ENCODE results near the gene TFAP2C.

Gene TFAP2C

GRCh38 chr20:56628873-56629463, at the start of gene TFAP2C:
Gene TFAP2C, plus strand, starts transcription at chr20:56629306. Its CDS starts 239 bp downstream, at chr20:56629545.
- Histone ChIP-seq H3K4me1 (ENCODE audit: control insufficient read depth, insufficient read depth, low read length) (peaks cover 37% of the 10 kb centered on the region), H3K9ac (ENCODE audit: low read length) (peak within 1 kb of the TSS; percentile 90), H3K4me3 (ENCODE audit: low read depth, low read length) (peak within 1 kb of the TSS; percentile 95), H3K27me3 (ENCODE audit: control insufficient read depth, insufficient read depth, low read length) (peaks cover 76% of the 10 kb centered on the region), H3K9me3 (ENCODE audit: control insufficient read depth, insufficient read depth, low read depth, low read length) (no peaks in the 10 kb centered on the region), H3K36me3 (ENCODE audit: control insufficient read depth, insufficient read depth, low read length) (peaks cover 20% of the 10 kb centered on the region), H3K27ac (ENCODE audit: low read depth, low read length) (peak within 1 kb of the TSS; percentile 89; the same call in 1 of the 2 replicates)

DNA sequence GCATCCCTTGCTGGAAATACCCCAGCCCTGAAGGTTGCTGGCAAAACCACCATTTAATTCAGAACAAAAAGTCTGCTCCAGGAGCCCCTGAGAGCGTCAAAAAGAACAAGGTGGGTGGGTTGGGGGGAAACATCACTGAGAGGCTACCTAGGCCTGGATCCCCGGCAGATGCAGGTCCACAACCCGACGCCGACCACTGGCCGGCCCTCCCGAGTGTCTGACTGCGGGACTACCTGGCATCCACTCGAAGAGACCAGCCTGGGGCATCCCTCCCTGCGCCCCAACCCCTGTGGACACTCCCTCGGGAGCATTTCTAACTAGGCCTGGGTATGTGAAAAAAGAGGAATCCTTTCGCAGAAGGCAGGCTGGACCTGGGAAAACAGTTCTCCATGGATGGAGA, 48.9 kb upstream of the TFAP2C start:
- Histone ChIP-seq H3K27me3 (ENCODE audit: control insufficient read depth, insufficient read depth, low read length) (no peaks in the 10 kb centered on the region), H3K27ac (ENCODE audit: low read depth, low read length) (no peak overlapping the region), H3K9ac (ENCODE audit: low read length) (no peak overlapping the region), H3K36me3 (ENCODE audit: control insufficient read depth, insufficient read depth, low read length) (no peaks in the 10 kb centered on the region), H3K4me1 (ENCODE audit: control insufficient read depth, insufficient read depth, low read length) (peaks cover 17% of the 10 kb centered on the region), H3K9me3 (ENCODE audit: control insufficient read depth, insufficient read depth, low read depth, low read length) (no peaks in the 10 kb centered on the region), H3K4me3 (ENCODE audit: low read depth, low read length) (no peak overlapping the region)

GRCh38 chr20:56581701-56582100, 47.4 kb upstream of the TFAP2C start:
- Histone ChIP-seq H3K9me3 (ENCODE audit: control insufficient read depth, insufficient read depth, low read depth, low read length) (no peaks in the 10 kb centered on the region), H3K27me3 (ENCODE audit: control insufficient read depth, insufficient read depth, low read length) (no peaks in the 10 kb centered on the region), H3K4me3 (ENCODE audit: low read depth, low read length) (no peak overlapping the region), H3K9ac (ENCODE audit: low read length) (no peak overlapping the region), H3K36me3 (ENCODE audit: control insufficient read depth, insufficient read depth, low read length) (no peaks in the 10 kb centered on the region), H3K27ac (ENCODE audit: low read depth, low read length) (no peak overlapping the region), H3K4me1 (ENCODE audit: control insufficient read depth, insufficient read depth, low read length) (peaks cover 17% of the 10 kb centered on the region)

DNA sequence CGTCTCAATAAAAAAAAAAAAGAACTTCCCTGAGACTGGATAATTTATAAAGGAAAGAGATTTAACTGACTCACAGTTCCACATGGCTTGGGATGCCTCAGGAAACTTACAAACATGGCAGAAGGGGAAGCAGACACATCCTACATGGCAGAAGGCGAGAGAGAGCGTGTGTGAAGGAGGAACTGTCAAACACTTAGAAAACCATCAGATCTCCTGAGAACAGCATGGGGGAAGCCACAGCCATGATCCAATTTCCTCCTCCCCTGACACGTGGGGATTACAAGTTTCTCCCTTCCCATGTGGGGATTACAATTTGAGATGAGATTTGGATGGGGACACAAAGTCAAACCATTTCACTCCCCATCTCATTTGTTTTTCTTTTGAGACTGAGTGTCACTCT, 46.6 kb upstream of the TFAP2C start:
- H3K4me1 ChIP-seq (ENCODE audit: control insufficient read depth, insufficient read depth, low read length) = peaks cover 17% of the 10 kb centered on the region
- no peaks in the 10 kb centered on the region for H3K9me3 ChIP-seq (ENCODE audit: control insufficient read depth, insufficient read depth, low read depth, low read length)
- no peak overlapping the region for H3K27ac ChIP-seq (ENCODE audit: low read depth, low read length)
- H3K36me3 ChIP-seq (ENCODE audit: control insufficient read depth, insufficient read depth, low read length) = no peaks in the 10 kb centered on the region
- H3K27me3 ChIP-seq (ENCODE audit: control insufficient read depth, insufficient read depth, low read length) = no peaks in the 10 kb centered on the region
- no peak overlapping the region for H3K4me3 ChIP-seq (ENCODE audit: low read depth, low read length)
- no peak overlapping the region for H3K9ac ChIP-seq (ENCODE audit: low read length)

DNA sequence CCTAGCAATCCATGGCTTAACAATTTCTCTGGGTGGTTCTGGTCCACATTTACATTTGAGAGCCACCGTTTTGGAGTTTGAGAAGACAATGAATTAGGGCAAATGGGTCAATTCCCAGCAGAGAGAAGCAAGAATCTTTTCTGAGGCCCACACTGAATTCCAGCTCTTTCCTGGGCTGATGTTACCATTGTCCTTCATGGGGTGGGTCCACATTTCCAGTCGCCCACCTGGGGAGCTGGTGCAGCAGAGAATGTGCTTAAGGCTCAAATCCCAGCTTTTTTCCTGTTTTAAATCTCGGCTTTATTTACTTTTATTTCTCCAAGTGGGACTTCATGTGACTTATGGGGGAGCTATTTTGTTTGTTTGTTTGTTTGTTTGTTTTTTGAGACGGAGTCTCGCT, 44.2 kb upstream of the TFAP2C start:
- Histone ChIP-seq H3K27me3 (ENCODE audit: control insufficient read depth, insufficient read depth, low read length) (no peaks in the 10 kb centered on the region), H3K27ac (ENCODE audit: low read depth, low read length) (no peak overlapping the region), H3K9me3 (ENCODE audit: control insufficient read depth, insufficient read depth, low read depth, low read length) (no peaks in the 10 kb centered on the region), H3K9ac (ENCODE audit: low read length) (no peak overlapping the region), H3K4me1 (ENCODE audit: control insufficient read depth, insufficient read depth, low read length) (peaks cover 8% of the 10 kb centered on the region; the same call in 1 of the 2 replicates), H3K4me3 (ENCODE audit: low read depth, low read length) (no peak overlapping the region), H3K36me3 (ENCODE audit: control insufficient read depth, insufficient read depth, low read length) (no peaks in the 10 kb centered on the region)

DNA sequence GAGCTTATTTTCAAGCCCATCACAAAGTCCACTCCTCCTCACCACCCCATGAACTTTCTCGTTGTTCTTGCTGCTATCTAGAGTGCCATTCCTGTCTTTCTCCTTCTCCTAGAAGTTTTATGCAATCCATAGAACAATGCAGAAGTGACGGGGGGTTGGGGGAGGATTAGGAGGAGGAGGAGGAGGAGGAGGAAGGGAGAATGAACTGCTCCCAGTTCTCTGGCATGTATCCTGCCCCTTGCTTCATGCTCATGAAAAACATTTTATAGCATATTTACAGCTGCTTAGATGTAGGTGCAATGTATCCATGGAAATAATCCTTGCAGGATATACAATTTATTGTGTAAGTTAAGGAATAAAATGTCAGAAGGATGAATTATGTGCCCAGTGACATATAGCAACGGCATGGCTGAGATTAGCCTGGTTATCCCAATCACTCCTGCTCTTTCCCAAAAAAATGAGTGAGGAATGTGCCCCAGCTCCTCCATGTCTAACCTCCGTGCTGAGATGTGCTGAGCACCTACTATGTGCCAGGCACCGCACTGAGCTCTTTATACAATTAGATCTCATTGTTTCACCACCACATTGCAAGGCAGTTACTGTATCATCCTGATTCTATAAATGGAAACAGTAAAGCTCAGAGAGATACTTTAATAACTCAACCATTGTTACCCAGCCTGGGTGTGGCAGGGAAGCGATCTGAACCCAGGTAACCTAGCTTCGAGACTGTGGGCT, 41.6 kb upstream of the TFAP2C start:
- Histone ChIP-seq H3K9ac (ENCODE audit: low read length) (no peak overlapping the region), H3K36me3 (ENCODE audit: control insufficient read depth, insufficient read depth, low read length) (no peaks in the 10 kb centered on the region), H3K27me3 (ENCODE audit: control insufficient read depth, insufficient read depth, low read length) (no peaks in the 10 kb centered on the region), H3K9me3 (ENCODE audit: control insufficient read depth, insufficient read depth, low read depth, low read length) (no peaks in the 10 kb centered on the region), H3K4me1 (ENCODE audit: control insufficient read depth, insufficient read depth, low read length) (peaks cover 14% of the 10 kb centered on the region), H3K27ac (ENCODE audit: low read depth, low read length) (no peak overlapping the region), H3K4me3 (ENCODE audit: low read depth, low read length) (no peak overlapping the region)

- Histone ChIP-seq H3K27me3 (ENCODE audit: control insufficient read depth, insufficient read depth, low read length) (no peaks in the 10 kb centered on the region), H3K9ac (ENCODE audit: low read length) (no peak overlapping the region), H3K4me3 (ENCODE audit: low read depth, low read length) (no peak overlapping the region), H3K27ac (ENCODE audit: low read depth, low read length) (no peak overlapping the region), H3K36me3 (ENCODE audit: control insufficient read depth, insufficient read depth, low read length) (no peaks in the 10 kb centered on the region), H3K4me1 (ENCODE audit: control insufficient read depth, insufficient read depth, low read length) (peaks cover 17% of the 10 kb centered on the region), H3K9me3 (ENCODE audit: control insufficient read depth, insufficient read depth, low read depth, low read length) (no peaks in the 10 kb centered on the region)
Observed at GRCh38 chr20:56588996-56589395, 40.1 kb upstream of the TFAP2C start.

DNA sequence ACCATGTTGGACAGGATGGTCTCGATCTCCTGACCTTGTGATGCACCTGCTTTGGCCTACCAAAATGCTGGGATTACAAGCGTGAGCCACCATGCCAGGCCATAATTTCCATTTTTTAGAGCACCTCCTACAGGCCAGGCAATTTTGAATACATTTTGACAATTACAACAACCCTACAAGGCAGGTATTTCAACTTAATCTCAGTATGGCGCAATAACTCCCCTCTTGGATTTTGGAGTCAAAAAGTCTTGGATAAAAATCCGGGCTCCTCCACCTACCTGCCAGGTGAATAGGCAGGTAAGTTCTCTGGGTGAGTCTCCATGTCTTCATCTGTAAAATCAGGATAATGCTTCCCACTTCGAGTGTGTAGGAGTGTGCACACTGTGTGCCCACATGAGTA, 39.5 kb upstream of the TFAP2C start:
- Histone ChIP-seq H3K27ac (ENCODE audit: low read depth, low read length) (no peak overlapping the region), H3K4me1 (ENCODE audit: control insufficient read depth, insufficient read depth, low read length) (peaks cover 14% of the 10 kb centered on the region), H3K4me3 (ENCODE audit: low read depth, low read length) (no peak overlapping the region), H3K9ac (ENCODE audit: low read length) (no peak overlapping the region), H3K36me3 (ENCODE audit: control insufficient read depth, insufficient read depth, low read length) (no peaks in the 10 kb centered on the region), H3K9me3 (ENCODE audit: control insufficient read depth, insufficient read depth, low read depth, low read length) (no peaks in the 10 kb centered on the region), H3K27me3 (ENCODE audit: control insufficient read depth, insufficient read depth, low read length) (no peaks in the 10 kb centered on the region)

- H3K4me3 ChIP-seq (ENCODE audit: low read depth, low read length) = no peak overlapping the region
- H3K36me3 ChIP-seq (ENCODE audit: control insufficient read depth, insufficient read depth, low read length) = no peaks in the 10 kb centered on the region
- no peaks in the 10 kb centered on the region for H3K9me3 ChIP-seq (ENCODE audit: control insufficient read depth, insufficient read depth, low read depth, low read length)
- no peak overlapping the region for H3K27ac ChIP-seq (ENCODE audit: low read depth, low read length)
- H3K27me3 ChIP-seq (ENCODE audit: control insufficient read depth, insufficient read depth, low read length) = no peaks in the 10 kb centered on the region
- no peak overlapping the region for H3K9ac ChIP-seq (ENCODE audit: low read length)
- peaks cover 9% of the 10 kb centered on the region for H3K4me1 ChIP-seq (ENCODE audit: control insufficient read depth, insufficient read depth, low read length)
Observed at GRCh38 chr20:56590888-56591287, 38.2 kb upstream of the TFAP2C start.

DNA sequence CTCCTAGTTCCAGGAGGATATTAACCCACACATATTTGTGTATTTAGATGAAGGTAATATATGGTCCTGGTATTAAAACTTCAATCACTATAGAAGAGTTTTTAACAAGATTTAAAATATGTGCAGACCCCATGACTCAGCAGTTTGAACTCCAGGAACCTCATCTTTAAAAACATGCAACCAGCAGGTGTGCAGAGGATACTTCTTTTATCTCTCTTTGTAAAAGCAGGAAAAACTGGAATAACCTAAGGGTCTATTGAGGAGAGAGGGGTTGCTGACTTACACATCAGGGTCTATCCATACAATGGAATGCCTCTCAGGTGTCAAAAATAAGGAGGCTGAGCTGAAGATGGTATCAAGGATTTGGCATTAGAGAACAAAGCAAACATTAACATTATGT, 36.9 kb upstream of the TFAP2C start:
- peaks cover 14% of the 10 kb centered on the region for H3K4me1 ChIP-seq (ENCODE audit: control insufficient read depth, insufficient read depth, low read length)
- no peaks in the 10 kb centered on the region for H3K9me3 ChIP-seq (ENCODE audit: control insufficient read depth, insufficient read depth, low read depth, low read length)
- no peak overlapping the region for H3K4me3 ChIP-seq (ENCODE audit: low read depth, low read length)
- H3K36me3 ChIP-seq (ENCODE audit: control insufficient read depth, insufficient read depth, low read length) = no peaks in the 10 kb centered on the region
- no peaks in the 10 kb centered on the region for H3K27me3 ChIP-seq (ENCODE audit: control insufficient read depth, insufficient read depth, low read length)
- H3K27ac ChIP-seq (ENCODE audit: low read depth, low read length) = no peak overlapping the region
- no peak overlapping the region for H3K9ac ChIP-seq (ENCODE audit: low read length)

DNA sequence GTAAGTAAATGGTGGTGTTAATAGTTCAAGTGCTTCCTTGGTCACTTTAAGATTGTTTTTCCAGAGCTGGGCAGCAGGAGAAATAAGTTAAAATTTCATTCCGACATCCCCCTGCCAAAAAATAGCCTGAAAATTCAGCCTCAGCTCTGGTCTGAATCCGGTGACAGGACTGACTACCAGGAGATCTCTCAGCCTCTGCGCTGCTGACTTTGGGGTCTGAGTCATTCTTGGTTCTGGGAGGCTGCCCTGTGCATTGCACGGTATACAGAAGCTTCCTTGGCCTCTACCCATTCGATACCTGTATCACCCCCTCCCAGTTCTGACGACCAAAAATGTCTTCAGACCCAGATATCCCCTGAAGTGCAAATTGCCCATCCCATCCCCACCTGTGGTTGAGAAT, 36.3 kb upstream of the TFAP2C start:
- peaks cover 14% of the 10 kb centered on the region for H3K4me1 ChIP-seq (ENCODE audit: control insufficient read depth, insufficient read depth, low read length)

More for the DNA sequence above, 36.3 kb upstream of the TFAP2C start:
- Histone ChIP-seq H3K36me3 (ENCODE audit: control insufficient read depth, insufficient read depth, low read length) (no peaks in the 10 kb centered on the region), H3K9me3 (ENCODE audit: control insufficient read depth, insufficient read depth, low read depth, low read length) (no peaks in the 10 kb centered on the region), H3K9ac (ENCODE audit: low read length) (no peak overlapping the region), H3K4me3 (ENCODE audit: low read depth, low read length) (no peak overlapping the region), H3K27me3 (ENCODE audit: control insufficient read depth, insufficient read depth, low read length) (no peaks in the 10 kb centered on the region), H3K27ac (ENCODE audit: low read depth, low read length) (no peak overlapping the region)

Measured in HUES6 (cell line).